Mesendoderm (in vitro differentiated cells): ENCODE measurements around the gene NR3C2.

ENCODE experiments used
- DNase-seq: peaks from one replicate; pipeline ENCODE4 v3.0.0; 2013
- H2AK5ac ChIP-seq: 2 replicates; pipeline ENCODE4 v1.6.1; 2013; ENCODE audit warnings: low read length, inconsistent platforms
- H2BK120ac ChIP-seq: 2 replicates; pipeline ENCODE4 v1.6.1; 2013; ENCODE audit warnings: low read depth, mild to moderate bottlenecking, low read length, moderate library complexity, mixed read lengths
- H2BK15ac ChIP-seq: replicated peaks from 2 replicates; pipeline ENCODE4 v1.6.1; 2013; ENCODE audit warnings: low read depth, mild to moderate bottlenecking, moderate library complexity
- H2BK5ac ChIP-seq: 2 replicates; pipeline ENCODE4 v1.6.1; 2013; ENCODE audit warnings: low read length, inconsistent platforms
- H3K18ac ChIP-seq: 2 replicates; pipeline ENCODE4 v1.6.1; 2013; ENCODE audit warnings: mild to moderate bottlenecking, low read length, mixed read lengths
- H3K23ac ChIP-seq: one replicate; pipeline ENCODE4 v1.6.1; 2013; ENCODE audit warnings: low read length
- H3K27ac ChIP-seq: 2 replicates; pipeline ENCODE4 v1.5.1; 2013; ENCODE audit warnings: low read depth, mild to moderate bottlenecking, inconsistent platforms, low read length, moderate library complexity
- H3K27me3 ChIP-seq: 2 replicates; pipeline ENCODE4 v1.6.1; 2013; ENCODE audit warnings: low read length, control low read depth, mild to moderate bottlenecking, inconsistent platforms; ENCODE audit not compliant: insufficient read depth, poor library complexity
- H3K36me3 ChIP-seq: 2 replicates; pipeline ENCODE4 v1.6.1; 2013; ENCODE audit warnings: low read length, inconsistent platforms; ENCODE audit not compliant: control insufficient read depth, insufficient read depth
- H3K4ac ChIP-seq: one replicate; pipeline ENCODE4 v1.6.1; 2013; ENCODE audit warnings: low read depth, mild to moderate bottlenecking, low read length, moderate library complexity
- H3K4me1 ChIP-seq: 2 replicates; pipeline ENCODE4 v1.6.1; 2013; ENCODE audit warnings: low read depth, low read length, inconsistent platforms; ENCODE audit not compliant: control insufficient read depth
- H3K4me2 ChIP-seq: 2 replicates; pipeline ENCODE4 v1.6.1; 2013; ENCODE audit warnings: low read length
- H3K4me3 ChIP-seq: 2 replicates; pipeline ENCODE4 v1.5.1; 2013; ENCODE audit warnings: mild to moderate bottlenecking, low read length
- H3K56ac ChIP-seq: one replicate; pipeline ENCODE4 v1.6.1; 2013; ENCODE audit warnings: low read length
- H3K79me1 ChIP-seq: 2 replicates; pipeline ENCODE4 v1.6.1; 2013; ENCODE audit warnings: low read length, inconsistent platforms
- H3K79me2 ChIP-seq: 2 replicates; pipeline ENCODE4 v1.6.1; 2013; ENCODE audit warnings: mild to moderate bottlenecking, low read length; ENCODE audit not compliant: control insufficient read depth, insufficient read depth
- H3K9ac ChIP-seq: 2 replicates; pipeline ENCODE4 v1.6.1; 2013; ENCODE audit warnings: low read length, inconsistent platforms
- H4K5ac ChIP-seq: one replicate; pipeline ENCODE4 v1.6.1; 2013; ENCODE audit warnings: low read length
- H4K8ac ChIP-seq: one replicate; pipeline ENCODE4 v1.6.1; 2013; ENCODE audit warnings: low read depth, mild to moderate bottlenecking, control low read depth, low read length, moderate library complexity
- WGBS: extraction: QIAGEN DNeasy Blood & Tissue Kit; methylation state at CpG from one replicate; pipeline ENCODE4 v1.1.7; 2013; ENCODE audit warnings: low lambda C conversion rate, missing lambda C conversion rate; ENCODE audit not compliant: insufficient coverage; ENCODE audit errors: extremely low coverage; 5-methylcytosine and 5-hydroxymethylcytosine counted together

Gene NR3C2

DNA sequence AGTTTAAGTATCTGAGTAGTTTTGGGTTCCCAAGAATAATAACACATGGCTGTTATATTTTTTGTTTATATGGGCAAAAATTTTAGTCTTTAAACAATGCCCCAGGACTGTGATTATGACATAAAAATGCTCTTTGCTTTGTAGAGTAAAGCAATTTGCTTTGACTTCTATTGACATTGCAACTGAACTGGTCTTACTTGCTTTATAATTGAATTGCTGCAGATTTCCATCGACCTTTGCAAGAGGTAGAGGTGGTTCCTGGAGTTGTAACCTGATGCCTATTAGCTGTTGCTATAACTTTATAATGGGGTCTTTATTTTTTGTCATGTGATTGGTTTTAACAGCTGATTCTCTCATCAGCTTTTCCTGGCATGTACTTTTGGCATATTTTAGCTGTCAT is 407.4 kb downstream of the NR3C2 start:
- no peaks in the 10 kb centered on the region for H3K4me1 ChIP-seq
- no peak overlapping the region for H3K56ac ChIP-seq
- WGBS: no CpG with 5 or more reads among the region's 1 CpG
- no peak overlapping the region for H3K4ac ChIP-seq
- no peak overlapping the region for H3K27ac ChIP-seq
- H4K8ac ChIP-seq: no peak overlapping the region
- no peak overlapping the region for H2BK120ac ChIP-seq
- no peak overlapping the region for H2BK5ac ChIP-seq
- DNase-seq: no peak
- no peak overlapping the region for H4K5ac ChIP-seq
- no peaks in the 10 kb centered on the region for H3K79me1 ChIP-seq
- no peak overlapping the region for H3K4me3 ChIP-seq
- H2AK5ac ChIP-seq: no peak overlapping the region
- H3K36me3 ChIP-seq: no peaks in the 10 kb centered on the region
- no peaks in the 10 kb centered on the region for H3K27me3 ChIP-seq
- H3K23ac ChIP-seq: no peak overlapping the region
- H2BK15ac ChIP-seq: no peak overlapping the region
- H3K18ac ChIP-seq: no peak overlapping the region
- no peak overlapping the region for H3K9ac ChIP-seq
- H3K79me2 ChIP-seq: no peaks in the 10 kb centered on the region
- no peak overlapping the region for H3K4me2 ChIP-seq

DNA sequence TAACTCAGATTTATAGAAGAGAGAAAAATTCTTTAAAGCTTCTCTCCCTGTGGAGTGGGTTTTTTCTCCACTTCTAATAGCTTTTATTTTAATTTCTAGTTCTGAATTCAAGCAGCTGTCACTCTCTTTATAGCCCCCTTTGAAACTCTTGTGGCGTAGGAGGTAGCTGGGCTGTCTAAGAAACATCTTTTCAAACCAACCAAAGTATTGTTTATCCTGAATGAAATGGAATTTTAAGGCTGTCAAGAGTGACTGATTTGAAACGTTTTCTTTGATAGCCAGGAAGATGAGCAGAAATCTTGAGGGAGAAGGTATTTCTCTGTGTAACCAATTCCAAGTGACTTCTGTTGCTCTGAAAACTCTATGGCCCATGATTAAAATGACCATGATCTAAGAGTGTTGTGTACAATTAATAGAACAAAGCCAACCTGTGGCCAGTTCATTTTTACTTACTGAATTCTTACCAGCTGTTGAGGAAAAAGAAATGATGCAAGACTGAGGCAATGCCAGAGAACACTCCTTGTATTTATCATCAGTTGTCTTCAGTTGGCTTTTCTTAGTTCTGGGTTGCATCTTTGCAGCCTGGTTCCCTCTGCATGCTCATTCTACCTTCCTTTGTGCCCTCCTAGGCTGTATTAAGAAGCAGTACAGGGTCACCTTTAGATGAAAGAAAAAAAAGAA is 411.9 kb downstream of the NR3C2 start:
- Histone ChIP-seq H3K23ac (no peak overlapping the region), H2AK5ac (no peak overlapping the region), H3K27ac (no peak overlapping the region), H4K5ac (no peak overlapping the region), H3K27me3 (no peaks in the 10 kb centered on the region), H3K79me2 (no peaks in the 10 kb centered on the region), H4K8ac (no peak overlapping the region), H3K79me1 (no peaks in the 10 kb centered on the region), H2BK5ac (no peak overlapping the region), H3K36me3 (no peaks in the 10 kb centered on the region), H3K4me2 (no peak overlapping the region), H3K9ac (no peak overlapping the region), H3K4ac (no peak overlapping the region), H2BK120ac (no peak overlapping the region), H3K56ac (no peak overlapping the region), H2BK15ac (no peak overlapping the region), H3K18ac (peak overlapping the region; percentile 18), H3K4me1 (peaks cover 2% of the 10 kb centered on the region), H3K4me3 (no peak overlapping the region)
- no peak for DNase-seq
- no CpG with 5 or more reads among the region's 2 CpGs for WGBS

DNA sequence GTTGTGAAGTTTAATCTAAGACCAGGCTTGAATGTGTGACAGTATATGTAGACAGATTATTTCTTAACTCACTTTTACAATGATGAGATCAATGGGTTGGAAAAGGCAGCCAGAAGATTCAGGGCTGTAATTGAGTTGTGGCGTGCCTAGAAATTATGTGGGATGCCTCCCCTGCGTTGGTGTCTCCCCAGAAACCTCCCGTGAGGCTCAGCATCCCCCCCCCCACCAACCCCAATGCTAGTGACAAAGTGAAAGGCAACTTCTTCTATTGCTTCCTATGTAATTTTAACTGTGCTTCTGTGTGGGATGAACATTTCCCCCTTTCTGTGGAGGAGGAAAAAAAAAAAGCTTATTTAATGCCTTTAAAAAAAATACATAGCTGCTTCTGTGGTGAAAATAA is 412.4 kb downstream of the NR3C2 start:
- no peaks in the 10 kb centered on the region for H3K79me1 ChIP-seq
- no peak overlapping the region for H2BK15ac ChIP-seq
- no peak overlapping the region for H3K18ac ChIP-seq
- no peak overlapping the region for H3K9ac ChIP-seq
- no peak overlapping the region for H3K23ac ChIP-seq
- H3K4me3 ChIP-seq: no peak overlapping the region
- no peaks in the 10 kb centered on the region for H3K36me3 ChIP-seq
- no CpG with 5 or more reads among the region's 3 CpGs for WGBS
- DNase-seq: no peak
- H3K4ac ChIP-seq: no peak overlapping the region
- no peak overlapping the region for H2BK120ac ChIP-seq
- no peak overlapping the region for H3K56ac ChIP-seq
- H3K27ac ChIP-seq: no peak overlapping the region
- H3K4me1 ChIP-seq: peaks cover 2% of the 10 kb centered on the region
- no peak overlapping the region for H2BK5ac ChIP-seq
- H3K79me2 ChIP-seq: no peaks in the 10 kb centered on the region
- H3K4me2 ChIP-seq: no peak overlapping the region
- no peak overlapping the region for H2AK5ac ChIP-seq
- H4K5ac ChIP-seq: no peak overlapping the region
- H3K27me3 ChIP-seq: no peaks in the 10 kb centered on the region
- H4K8ac ChIP-seq: no peak overlapping the region
